Liver (tissue), 3 donors: ENCODE results near the gene BRWD1.

Source experiments
- CTCF ChIP-seq: fragments of 150-350 bp; IDR thresholded peaks from 2 replicates; pipeline ENCODE4 v1.5.1; 2017; ENCODE audit warnings: improper control_type of control experiment, low read depth, low read length; ENCODE audit not compliant: missing input control
- MAX ChIP-seq: IDR thresholded peaks from 2 replicates; pipeline ENCODE4 v1.6.1; 2016; ENCODE audit warnings: antibody characterized with exemption
- RAD21 ChIP-seq, 2 donors: IDR thresholded peaks; 2 replicates each; pipeline ENCODE4 v1.6.1; 2016; ENCODE audit warnings: antibody characterized with exemption in 2 of 2, mild to moderate bottlenecking in 2 of 2
- REST ChIP-seq: IDR thresholded peaks from 2 replicates; pipeline ENCODE4 v1.6.1; 2016; ENCODE audit warnings: antibody characterized with exemption, mild to moderate bottlenecking
- SP1 ChIP-seq: IDR thresholded peaks from 2 replicates; pipeline ENCODE4 v1.6.1; 2018; ENCODE audit warnings: antibody characterized with exemption, mild to moderate bottlenecking
- TAF1 ChIP-seq: conservative IDR thresholded peaks from 2 replicates; pipeline ENCODE4 v1.6.1; 2016; ENCODE audit warnings: antibody characterized with exemption, mild to moderate bottlenecking
- YY1 ChIP-seq: IDR thresholded peaks from 2 replicates; pipeline ENCODE4 v1.6.1; 2016; ENCODE audit warnings: antibody characterized with exemption, mild to moderate bottlenecking
- ZBTB33 ChIP-seq: IDR thresholded peaks from 2 replicates; pipeline ENCODE4 v1.6.1; 2016; ENCODE audit warnings: antibody characterized with exemption
- donor health status: healthy.
- donor health status: healthy.

GRCh38 chr21:39319251-39319756 is 5.9 kb upstream of the BRWD1 start:
- TF ChIP-seq CTCF (no peak), YY1 (no peak), REST (no peak), MAX (no peak), SP1 (no peak), RAD21 (IDR thresholded peaks at IDR 0.05) (no peak), ZBTB33 (no peak), TAF1 (no peak)
